Right forelimb (tissue), 1 donor: ENCODE results near the gene PPL.
"Not testable (repeated sequence)": the region's sequence is repeated elsewhere in the genome, so short reads cannot be mapped to it uniquely, and the experiment has no call there.

Experiments used
- DNase-seq: peaks from one replicate; pipeline ENCODE4 v3.0.0-alpha.2; 2018

PPL gene, protein sequence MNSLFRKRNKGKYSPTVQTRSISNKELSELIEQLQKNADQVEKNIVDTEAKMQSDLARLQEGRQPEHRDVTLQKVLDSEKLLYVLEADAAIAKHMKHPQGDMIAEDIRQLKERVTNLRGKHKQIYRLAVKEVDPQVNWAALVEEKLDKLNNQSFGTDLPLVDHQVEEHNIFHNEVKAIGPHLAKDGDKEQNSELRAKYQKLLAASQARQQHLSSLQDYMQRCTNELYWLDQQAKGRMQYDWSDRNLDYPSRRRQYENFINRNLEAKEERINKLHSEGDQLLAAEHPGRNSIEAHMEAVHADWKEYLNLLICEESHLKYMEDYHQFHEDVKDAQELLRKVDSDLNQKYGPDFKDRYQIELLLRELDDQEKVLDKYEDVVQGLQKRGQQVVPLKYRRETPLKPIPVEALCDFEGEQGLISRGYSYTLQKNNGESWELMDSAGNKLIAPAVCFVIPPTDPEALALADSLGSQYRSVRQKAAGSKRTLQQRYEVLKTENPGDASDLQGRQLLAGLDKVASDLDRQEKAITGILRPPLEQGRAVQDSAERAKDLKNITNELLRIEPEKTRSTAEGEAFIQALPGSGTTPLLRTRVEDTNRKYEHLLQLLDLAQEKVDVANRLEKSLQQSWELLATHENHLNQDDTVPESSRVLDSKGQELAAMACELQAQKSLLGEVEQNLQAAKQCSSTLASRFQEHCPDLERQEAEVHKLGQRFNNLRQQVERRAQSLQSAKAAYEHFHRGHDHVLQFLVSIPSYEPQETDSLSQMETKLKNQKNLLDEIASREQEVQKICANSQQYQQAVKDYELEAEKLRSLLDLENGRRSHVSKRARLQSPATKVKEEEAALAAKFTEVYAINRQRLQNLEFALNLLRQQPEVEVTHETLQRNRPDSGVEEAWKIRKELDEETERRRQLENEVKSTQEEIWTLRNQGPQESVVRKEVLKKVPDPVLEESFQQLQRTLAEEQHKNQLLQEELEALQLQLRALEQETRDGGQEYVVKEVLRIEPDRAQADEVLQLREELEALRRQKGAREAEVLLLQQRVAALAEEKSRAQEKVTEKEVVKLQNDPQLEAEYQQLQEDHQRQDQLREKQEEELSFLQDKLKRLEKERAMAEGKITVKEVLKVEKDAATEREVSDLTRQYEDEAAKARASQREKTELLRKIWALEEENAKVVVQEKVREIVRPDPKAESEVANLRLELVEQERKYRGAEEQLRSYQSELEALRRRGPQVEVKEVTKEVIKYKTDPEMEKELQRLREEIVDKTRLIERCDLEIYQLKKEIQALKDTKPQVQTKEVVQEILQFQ (N-terminal part only)

DNA sequence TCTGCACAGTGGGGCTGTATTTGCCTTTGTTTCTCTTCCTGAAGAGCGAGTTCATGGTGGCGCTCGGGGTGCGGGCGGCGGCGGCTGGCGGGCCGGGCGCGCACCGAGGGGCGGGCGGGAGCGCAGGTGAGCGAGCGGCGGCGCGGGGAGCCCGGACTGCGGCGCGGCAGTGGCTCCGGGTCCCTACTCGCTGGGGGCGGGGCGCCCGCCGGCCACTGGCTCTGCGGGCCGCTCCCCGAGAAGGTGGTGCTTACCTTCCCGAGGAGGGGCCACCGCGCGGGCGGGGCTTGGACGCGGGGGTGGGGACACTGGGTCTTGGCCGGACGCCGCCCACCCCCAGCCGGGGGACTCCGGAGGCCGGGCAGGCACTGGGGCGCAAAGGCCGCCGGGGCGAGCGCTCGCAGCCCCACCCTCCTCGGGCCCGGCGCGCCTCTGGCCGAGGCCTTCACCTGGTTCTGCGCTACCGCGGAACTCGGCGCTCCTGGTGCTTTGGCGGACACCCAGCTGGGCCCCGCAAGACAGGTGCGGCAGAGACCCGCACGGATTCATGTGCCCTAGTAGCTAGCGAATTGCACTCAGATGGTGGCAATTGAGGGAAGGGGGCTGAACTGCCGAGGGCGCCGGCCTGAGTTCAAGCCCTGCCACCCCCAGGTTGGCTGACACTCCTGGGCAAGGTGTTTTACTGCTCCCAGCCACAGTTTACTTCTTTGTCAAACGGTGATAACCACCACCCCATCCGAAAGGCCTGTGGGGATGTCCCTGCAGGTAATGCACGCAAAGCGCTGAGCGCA is at the start of gene PPL:
PPL (minus strand) TSS at position 158 of the 791 bp plus-strand sequence; CDS start at position 55, 103 bp downstream.
- DNase-seq = no peak

DNA sequence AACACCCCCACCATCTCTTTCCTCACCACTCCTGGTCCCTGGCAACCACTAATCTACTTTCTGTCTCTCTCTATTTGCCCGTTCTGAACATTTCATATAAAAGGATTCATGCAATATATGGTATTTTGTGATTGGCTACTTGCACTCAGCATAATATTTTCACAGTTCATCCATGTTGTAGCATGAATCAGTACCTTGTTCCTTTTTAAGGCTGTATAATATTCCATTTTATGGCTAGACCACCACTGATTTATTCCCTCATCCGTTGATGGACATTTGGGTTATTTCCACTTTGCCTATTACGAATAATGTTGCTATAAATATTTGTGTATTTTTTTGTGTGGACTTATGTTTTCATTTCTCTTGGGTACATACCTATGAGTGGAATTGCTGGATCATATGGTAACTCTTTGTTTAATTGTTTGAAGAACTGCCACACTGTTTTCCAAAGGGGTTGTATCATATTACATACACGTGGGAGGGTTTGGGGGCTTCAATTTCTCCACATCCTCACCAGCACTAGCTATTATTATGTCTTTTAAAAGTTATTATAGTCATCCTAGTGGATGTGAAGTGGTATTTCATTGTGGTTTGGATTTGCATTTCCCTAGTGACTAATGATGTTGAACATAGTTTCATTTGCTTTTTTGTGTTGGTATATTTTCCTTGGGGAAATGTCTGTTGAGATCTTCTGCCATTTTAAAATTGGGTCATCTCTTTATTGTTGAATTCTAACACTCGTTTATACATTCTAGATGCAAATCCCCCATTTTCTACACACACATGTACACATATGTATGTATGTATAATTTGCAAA is 47.4 kb upstream of the PPL start:
- no peak for DNase-seq

DNA sequence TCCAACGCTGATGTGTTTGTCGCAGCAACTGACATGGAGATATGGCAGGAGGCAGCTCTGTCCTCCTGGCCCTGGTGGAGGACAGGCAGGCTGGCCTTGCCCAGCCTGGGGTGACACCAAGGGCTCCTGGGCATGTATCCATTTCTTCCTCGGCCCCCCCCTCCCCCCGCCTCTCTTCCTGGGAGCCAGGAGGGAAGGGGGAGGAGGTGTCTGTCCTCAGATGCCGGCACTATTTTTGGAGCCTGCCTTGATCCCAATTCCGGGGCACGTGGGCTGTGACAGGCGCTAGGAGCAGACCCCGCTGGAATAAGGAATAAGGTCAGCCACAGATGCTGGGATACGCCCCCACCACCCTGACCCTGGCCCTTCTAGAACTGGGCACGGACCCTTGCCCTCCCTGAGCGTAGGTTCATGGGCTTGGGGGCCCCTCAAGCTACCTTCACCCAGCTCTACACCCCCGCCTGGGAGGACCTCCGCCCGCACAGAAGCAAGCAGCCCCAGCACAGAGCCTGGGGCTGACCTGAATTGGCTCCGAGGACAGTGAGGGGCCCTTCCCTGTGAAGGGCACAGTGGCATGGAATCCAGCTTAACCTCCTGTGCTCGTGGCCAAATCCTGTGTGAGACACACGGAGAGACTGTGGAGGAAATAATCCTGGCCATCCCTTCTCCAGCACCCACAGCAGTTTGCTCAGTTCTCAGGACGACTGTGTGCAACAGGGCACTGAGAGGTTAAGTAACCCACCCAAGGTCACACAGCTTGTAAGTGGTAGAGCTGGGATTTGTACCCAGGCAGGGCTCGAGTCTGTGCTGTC is 45.3 kb upstream of the PPL start:
- DNase-seq = no peak

DNA sequence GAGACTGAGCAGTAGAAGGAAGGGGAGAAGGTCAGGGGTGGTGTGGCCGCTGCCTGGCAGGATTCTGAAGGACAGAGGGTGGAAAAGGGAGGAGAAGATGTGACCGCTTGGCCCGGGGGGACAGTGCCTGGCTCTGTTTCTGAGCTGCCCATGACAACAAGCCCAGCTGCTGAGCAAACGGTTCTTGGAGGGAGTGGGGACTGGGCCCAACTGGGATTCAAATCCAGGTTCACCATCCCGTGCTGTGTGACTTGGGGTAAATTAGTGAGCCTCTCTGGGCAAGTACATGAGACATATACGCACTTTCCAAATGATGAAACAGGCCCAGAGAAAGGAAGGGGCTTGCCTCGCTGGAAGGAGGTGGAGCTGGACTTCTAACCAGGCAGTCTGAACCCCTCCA is 44.5 kb upstream of the PPL start:
- DNase-seq = no peak

DNA sequence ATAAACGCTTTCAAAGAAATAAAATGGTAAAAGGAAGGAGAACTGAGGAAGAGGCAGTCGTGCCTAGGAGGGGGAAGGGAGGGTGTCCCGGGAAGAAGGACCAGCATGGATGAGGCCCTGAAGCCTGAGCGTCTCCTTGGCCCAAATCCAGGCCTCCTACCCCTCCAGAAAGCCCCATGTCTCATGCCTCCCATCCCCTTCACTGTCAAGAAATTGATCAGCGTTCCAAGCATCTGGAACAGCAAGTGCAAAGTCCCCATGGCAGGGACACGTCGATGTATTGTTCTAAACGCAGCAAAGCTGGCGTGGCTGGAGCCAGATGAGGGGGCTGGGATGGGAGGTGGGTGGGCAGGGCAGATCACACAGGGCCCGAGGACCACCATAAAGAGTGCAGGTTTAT is 43.7 kb upstream of the PPL start:
- no peak for DNase-seq

DNA sequence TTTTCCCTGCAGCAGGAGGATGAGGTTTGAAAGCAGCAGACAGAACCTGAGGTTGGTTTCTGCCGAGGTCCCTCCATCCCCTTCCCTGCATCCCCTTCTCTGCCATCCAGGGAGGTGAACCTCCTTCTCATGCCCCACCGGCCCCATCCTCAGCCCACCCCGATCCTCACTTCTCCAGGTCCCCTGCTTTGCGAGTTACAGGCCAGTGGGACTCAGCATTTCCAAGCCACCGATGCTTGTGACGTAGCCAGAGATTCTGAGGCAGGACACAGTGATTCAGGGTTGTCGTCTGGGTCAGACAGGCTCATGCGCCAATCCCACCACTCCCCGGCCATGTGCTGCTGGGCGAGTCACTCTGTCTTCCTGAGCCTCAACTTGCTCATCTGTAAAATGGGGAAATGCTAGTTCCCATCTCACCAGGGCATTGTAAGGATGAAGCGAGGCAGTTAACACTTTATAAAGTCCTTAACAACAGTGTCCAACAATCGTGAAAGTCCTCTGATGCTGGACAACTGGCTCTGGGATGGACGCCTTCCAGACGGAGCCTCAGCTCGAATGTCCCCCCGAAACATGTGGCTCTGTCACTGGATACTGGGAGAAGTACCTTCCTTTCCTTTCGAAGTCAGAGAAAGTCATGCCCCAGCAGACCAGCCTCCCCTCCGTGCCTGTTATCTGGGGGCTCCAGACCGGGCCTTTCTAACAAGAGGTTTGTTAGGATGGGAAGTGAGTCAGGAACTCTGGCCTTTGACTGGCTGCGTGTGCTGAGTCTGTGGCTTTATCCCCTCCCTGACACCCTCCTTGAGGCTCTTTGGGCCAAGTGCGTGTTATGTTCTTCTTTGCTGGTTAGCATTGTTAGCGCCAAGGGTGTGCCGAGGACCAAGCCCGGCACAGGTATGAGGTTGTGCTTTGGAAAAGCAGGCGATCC is 43.0 kb upstream of the PPL start:
- no peak for DNase-seq

DNA sequence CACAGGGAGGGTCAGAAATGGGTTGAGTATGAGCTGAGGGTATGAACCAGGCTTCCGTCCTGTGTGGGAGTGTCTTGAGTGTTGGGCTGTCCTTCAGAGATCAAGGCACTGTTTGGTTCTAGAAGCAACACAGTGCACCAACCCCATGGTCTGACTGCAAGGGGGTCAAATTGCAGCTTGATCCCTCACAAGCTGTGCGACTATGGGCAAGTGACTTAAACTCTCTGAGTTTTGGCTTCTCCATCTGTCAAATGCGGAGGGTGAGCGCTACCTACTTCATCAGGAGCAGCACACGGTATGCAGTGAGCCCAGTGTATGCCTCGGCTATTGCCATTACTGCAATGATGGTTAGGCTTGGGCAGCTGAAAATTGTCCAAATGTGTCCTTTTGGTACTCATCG is 42.2 kb upstream of the PPL start:
- DNase-seq = no peak

DNA sequence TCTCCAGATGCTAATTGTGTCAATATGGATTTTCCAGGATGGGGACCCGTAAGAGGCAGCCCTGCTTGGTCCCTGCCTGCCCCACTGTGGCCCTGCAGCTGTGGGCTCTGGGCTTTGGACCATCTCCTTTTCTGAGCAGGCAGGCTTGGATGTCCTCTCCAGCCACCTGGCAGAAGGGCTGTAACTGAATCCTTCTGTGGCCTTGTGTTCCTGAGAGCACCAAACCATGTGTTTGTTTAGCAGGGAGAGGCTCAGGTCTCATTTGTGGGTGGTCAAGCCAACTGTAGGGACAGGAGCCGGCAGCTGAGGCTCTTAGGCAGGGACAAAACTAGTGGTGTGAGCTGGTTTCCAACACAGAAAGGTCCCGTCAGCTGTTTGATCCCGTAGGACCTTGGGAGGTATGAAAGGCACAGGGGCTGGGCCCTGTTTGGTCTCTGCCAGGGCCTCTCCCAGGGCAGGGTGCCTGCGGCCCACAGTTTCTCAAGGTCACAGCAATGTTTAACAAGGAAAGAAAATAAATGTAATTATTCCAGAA is 39.7 kb upstream of the PPL start:
- DNase-seq = no peak

DNA sequence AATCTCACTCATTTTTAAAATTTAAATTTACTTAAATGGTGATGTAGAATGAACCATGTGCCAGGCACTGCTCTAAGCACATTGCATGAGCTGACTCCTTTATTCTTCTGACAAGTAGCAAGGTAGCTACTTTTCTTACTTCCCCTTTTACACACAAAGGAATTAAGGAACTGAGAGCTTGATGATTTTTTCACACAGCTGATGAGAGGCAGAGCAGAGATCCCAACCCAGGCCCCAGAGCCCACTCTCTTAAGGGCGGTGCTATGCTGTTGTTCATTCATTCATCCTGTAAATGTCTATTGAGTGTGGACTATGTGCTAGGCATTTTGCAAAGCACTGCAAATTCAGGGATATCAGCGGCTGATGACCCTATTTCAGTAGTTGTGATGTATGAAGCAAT is 39.1 kb upstream of the PPL start:
- no peak for DNase-seq

DNA sequence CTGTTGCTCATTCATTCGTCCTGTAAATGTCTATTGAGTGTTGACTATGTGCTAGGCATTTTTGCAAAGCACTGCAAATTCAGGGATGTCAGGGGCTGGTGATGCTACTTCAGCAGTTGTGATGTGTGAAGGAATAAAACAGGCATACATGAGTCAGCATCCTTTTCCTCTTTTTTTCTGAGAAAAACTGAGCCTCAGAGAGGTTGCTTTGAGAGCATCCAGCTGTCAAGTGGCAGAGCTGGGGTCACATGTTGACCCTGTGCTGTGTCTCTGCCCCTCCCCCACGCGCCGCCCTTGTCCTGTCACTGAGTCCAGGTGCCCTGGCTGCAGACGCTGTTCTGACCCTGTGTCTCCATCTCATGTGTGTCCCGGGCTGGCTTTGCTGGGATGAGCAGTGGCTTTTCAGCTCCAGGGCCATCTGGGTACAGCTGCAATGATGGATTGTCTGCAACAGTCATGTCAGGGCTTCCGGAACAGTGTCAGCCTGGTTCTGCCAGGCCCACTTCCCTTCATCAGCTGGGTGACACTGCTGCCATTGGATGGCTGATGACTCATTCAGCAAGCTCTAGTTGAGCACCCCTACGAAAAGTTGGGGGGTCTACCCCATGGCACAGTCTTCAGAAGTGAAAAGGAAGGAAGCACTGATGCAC is 36.1 kb upstream of the PPL start:
- DNase-seq = no peak

DNA sequence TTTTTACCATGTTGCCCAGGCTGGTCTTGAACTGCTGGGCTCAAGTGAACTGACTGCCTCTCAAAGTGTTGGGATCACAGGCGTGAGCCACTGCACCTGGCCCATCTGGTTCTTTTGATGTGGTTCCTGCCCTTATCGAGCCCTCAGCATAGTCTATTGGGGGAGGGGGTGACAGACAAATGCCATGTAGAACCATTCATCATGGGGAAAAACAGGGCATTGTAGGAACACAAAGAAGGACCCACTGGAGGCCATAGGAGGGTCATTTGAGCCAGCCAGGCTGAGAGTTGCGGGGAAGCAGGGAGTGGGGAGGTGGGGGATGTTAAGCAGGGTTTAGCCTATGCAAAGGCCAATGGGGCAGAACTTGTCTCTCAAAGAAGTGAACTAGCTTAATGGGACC is 33.1 kb upstream of the PPL start:
- no peak for DNase-seq

DNA sequence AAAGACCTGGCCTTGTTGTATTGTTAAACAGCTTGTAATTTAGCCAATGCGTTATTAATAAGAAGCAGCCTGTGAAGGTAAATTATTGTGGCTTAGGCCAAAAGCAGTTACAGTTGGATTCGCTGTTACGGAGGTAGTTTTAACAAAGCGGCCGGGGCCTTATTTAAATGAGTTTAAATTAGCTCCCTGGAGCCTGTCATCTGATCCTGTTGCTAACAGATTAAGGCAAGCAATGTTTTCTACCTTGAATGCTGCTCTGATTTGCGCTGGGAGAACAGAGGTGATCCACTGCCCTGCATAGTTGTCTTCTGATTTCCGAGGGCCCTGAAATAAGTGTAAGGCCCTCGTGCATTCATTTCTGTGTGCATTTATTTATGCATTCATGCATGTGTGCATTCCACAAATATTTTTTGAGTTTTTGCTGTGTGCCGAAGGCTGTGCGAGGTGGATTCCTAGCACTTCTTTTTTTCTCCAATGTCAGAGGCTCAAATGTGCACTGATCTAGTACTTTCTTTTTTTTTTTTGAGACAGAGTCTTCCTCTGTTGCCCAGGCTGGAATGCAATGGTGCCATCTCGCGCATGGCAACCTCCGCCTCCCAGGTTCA is 32.0 kb upstream of the PPL start:
- no peak for DNase-seq

DNA sequence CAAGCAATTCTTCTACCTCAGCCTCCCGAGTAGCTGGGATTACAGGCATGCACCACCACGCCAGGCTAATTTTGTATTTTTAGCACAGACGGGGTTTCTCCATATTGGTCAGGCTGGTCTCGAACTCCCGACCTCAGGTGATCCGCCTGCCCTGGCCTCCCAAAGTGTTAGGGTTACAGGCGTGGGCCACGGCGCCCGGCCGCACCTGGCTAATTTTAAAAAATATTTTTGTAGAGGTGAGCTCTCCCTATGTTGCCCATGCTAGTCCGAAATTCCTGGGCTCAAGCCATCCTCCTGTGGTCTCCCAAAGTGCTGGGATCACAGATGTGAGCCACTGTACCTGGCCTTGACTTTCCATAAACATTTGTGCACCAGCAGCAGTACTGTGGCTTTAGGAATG is 31.3 kb upstream of the PPL start:
- DNase-seq = not testable (repeated sequence)

DNA sequence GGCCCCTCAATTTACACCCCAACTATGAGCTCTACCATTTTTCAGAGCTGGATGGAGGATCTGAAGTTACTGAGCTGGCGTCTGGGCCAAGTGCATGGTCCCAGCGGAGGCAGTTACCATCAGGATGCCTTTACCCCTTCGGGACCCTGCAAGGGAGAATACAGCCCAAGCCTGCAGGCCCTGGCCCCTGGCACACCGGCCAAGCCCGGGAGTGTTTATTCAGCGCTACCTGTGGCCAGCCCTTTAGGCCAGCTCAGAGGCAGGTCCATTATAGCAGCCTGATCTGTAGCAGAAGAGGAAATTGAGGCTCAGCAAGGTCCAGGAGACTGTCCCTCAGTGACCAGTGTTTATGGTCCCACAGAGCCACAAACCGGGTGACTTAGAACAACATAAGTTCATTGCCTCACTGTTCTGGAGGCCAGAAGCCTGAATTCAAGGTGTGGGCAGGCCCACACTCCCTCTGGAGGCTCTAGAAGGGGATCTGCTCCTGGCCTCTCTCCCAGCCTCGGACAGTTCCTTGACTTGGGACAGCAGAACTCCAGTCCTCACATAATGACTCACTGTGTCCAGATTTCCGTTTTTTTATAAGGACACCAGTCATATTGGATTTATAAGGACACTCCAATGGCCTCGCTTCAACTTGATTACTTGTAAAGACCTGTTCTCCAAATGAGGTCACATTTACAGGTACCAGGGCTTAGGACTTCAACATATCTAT is 29.9 kb upstream of the PPL start:
- DNase-seq = no peak

DNA sequence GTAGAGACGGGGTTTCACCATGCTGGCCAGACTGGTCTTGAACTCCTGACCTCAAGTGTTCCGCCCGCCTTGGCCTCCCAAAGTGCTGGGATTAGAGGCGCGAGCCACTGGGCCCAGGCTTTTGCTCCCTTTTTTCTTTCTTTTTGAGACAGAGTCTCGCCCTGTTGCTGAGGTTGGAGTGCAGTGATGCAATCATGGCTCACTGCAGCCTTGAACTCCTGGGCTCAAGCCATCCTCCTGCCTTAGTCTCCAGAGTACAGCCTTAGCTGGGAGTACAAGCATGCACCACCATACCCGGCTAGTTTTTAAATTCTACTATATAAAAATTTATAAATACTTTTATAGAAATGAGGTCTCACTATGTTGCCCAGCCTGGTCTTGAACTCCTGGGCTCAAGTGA is 26.6 kb upstream of the PPL start:
- DNase-seq = not testable (repeated sequence)

DNA sequence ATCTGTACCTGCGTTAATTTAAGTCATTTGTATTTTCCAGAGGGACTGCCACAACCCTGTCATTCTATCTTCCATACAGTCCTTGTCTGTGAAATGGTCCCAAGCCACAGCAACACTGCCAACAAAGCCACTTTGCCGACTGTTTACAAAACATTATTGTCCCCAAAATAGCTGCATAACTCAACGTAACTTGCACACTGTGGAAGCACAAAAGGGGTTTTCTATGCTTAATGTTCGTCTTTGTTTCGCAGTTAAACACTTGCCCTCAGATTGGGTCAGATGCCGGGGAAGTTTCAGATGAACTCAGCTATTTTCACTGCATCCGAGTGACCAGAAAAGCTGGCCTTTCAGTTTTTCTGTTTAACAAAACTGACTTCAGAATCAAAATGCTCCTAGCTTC is 25.8 kb upstream of the PPL start:
- no peak for DNase-seq

DNA sequence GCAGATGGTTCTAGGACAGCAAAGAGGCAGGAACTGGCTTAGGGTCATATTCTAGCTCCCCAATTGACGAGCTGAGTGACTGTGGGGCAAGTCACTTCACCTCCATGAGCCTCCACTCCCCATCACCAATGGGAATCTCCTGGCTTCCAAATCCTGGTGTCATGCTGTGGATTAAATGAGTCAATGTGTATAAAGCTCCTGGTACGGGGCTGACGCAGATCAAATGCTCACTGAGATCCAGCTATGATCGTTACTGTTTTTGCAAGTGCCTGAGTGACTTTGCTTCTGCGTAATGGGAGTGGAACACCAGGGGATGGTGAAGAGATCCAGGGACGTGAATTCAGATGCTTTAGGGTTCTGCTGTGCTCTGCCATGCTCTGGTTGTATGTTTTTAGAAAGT is 23.6 kb upstream of the PPL start:
- no peak for DNase-seq
